ENCODE results near the gene TUBB4A.
"Not testable (repeated sequence)": the region's sequence is repeated elsewhere in the genome, so short reads cannot be mapped to it uniquely, and the experiment has no call there.

The TUBB4A gene

GRCh38 chr19:6509118-6509971 is 7.2 kb upstream of the TUBB4A start:
- no peak for TF ChIP-seq CTCF (IDR thresholded peaks at IDR 0.05; ENCODE audit: borderline replicate concordance, extremely low read depth, low read length, poor library complexity, severe bottlenecking)
- no peak for TF ChIP-seq EZH2 (IDR thresholded peaks at IDR 0.05; ENCODE audit: borderline replicate concordance, low read depth, low read length, severe bottlenecking)
- no peak for ATAC-seq (ENCODE audit: insufficient read depth, low read depth)
- Histone ChIP-seq H3K27me3 (ENCODE audit: insufficient read depth, low read length, poor library complexity) (no peaks in the 10 kb centered on the region), H4K20me1 (ENCODE audit: insufficient read depth, low read length) (no peaks in the 10 kb centered on the region), H3K4me1 (ENCODE audit: insufficient read depth, low read length) (no peaks in the 10 kb centered on the region), H2AFZ (ENCODE audit: low read depth, low read length) (no peak overlapping the region), H3K4me3 (ENCODE audit: low read depth in 1 of 2, low read length in 2 of 2) (no peak overlapping the region), H3K27ac (ENCODE audit: low read length) (no peak overlapping the region), H3K9me3 (ENCODE audit: insufficient read depth, low read length, severe bottlenecking) (no peaks in the 10 kb centered on the region), H3K79me2 (ENCODE audit: insufficient read depth, low read length) (no peaks in the 10 kb centered on the region), H3K36me3 (ENCODE audit: insufficient read depth, low read length) (no peaks in the 10 kb centered on the region), H3K9ac (ENCODE audit: low read depth, low read length) (no peak overlapping the region), H3K4me2 (ENCODE audit: insufficient read depth, low read length) (no peak overlapping the region)
- DNase-seq: no peak

DNA sequence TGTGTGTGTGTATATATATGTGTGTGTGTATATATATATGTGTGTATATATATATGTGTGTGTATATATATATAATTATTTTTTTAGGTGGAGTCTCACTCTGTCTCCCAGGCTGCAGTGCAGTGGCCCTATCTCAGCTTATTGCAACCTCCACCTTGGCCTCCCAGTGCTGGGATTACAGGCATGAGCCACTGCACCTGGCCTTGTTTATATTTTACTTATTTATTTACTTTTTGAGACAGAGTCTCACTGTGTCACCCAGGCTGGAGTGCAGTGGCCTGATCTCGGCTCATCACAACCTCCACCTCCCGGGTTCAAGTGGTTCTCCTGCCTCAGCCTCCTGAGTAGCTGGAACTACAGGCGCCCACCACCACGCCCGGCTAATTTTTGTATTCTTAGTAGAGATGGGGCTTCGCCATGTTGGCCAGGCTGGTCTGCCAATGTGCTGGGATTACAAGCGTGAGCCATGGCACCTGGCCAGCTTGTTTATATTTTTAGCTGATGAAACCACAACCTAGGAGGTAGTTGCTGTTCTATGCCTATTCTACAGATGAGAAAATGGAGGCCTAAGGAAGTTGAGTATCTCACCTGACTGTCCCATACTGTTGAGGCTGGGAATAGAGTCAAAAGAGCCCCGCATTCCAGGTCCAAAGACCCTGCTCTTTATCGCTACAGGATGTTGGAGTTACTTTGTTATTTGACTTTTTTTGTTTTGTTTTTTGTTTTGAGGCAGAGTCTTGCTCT is 6.1 kb upstream of the TUBB4A start:
- H4K20me1 ChIP-seq (ENCODE audit: insufficient read depth, low read length); H3K36me3 ChIP-seq (ENCODE audit: insufficient read depth, low read length); H2AFZ ChIP-seq (ENCODE audit: low read depth, low read length); H3K9me3 ChIP-seq (ENCODE audit: insufficient read depth, low read length, severe bottlenecking); H3K9ac ChIP-seq (ENCODE audit: low read depth, low read length); H3K27ac ChIP-seq (ENCODE audit: low read length); H3K4me3 ChIP-seq (ENCODE audit: low read depth in 1 of 2, low read length in 2 of 2); H3K4me2 ChIP-seq (ENCODE audit: insufficient read depth, low read length); H3K4me1 ChIP-seq (ENCODE audit: insufficient read depth, low read length); DNase-seq; H3K27me3 ChIP-seq (ENCODE audit: insufficient read depth, low read length, poor library complexity); ATAC-seq (ENCODE audit: insufficient read depth, low read depth); H3K79me2 ChIP-seq (ENCODE audit: insufficient read depth, low read length): not testable (repeated sequence)

DNA sequence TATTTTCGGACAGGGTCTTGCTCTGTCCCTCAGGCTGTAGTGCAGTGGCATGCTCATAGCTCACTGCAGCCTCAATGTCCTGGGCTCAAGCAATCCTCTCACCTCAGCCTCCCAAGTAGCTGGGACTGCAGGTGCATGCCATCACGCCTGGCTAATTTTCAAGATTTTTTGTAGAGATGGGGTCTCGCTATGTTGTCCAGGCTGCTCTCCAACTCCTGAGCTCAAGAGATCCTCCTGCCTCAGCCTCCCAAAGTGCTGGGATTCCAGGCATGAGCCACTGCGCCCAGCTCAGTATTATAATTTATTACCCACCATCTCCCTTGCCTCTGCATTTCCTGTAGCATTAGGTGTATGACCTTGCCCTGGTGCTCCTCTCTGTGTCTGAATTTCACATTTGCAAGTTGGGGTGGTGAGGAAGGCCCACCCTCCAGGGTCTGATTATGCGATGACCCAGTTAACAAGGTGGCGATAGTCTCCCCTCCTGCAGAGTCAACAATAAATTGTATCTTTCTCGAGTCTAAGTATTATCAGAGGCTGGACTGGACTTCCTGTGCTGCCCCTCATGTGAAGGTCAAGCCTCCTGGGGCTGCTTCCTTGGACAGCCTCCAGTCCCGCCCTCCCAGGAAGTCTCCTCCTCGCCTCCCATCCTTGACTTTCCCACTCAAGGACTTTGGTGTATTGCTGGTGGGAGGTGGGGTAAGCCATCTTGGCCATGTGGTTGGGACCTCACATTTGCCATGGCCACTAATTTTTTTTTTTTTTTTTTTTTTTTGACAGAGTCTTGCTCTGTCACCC is 1.5 kb upstream of the TUBB4A start:
- ATAC-seq (ENCODE audit: insufficient read depth, low read depth): no peak
- Histone ChIP-seq H3K4me2 (ENCODE audit: insufficient read depth, low read length) (no peak overlapping the region), H3K27me3 (ENCODE audit: insufficient read depth, low read length, poor library complexity) (peaks cover 13% of the 10 kb centered on the region), H3K27ac (ENCODE audit: low read length) (no peak overlapping the region), H3K4me3 (ENCODE audit: low read depth in 1 of 2, low read length in 2 of 2) (no peak overlapping the region), H3K36me3 (ENCODE audit: insufficient read depth, low read length) (no peaks in the 10 kb centered on the region), H3K79me2 (ENCODE audit: insufficient read depth, low read length) (no peaks in the 10 kb centered on the region), H3K9ac (ENCODE audit: low read depth, low read length) (no peak overlapping the region), H3K9me3 (ENCODE audit: insufficient read depth, low read length, severe bottlenecking) (no peaks in the 10 kb centered on the region), H4K20me1 (ENCODE audit: insufficient read depth, low read length) (no peaks in the 10 kb centered on the region), H2AFZ (ENCODE audit: low read depth, low read length) (no peak overlapping the region), H3K4me1 (ENCODE audit: insufficient read depth, low read length) (peaks cover 3% of the 10 kb centered on the region)
- no peak for DNase-seq
- TF ChIP-seq CTCF (IDR thresholded peaks at IDR 0.05; ENCODE audit: borderline replicate concordance, extremely low read depth, low read length, poor library complexity, severe bottlenecking): no peak
- TF ChIP-seq EZH2 (IDR thresholded peaks at IDR 0.05; ENCODE audit: borderline replicate concordance, low read depth, low read length, severe bottlenecking): no peak

All from DND-41 (cell line).